IPS-20b (cell line): ENCODE data around the gene JPT2.

Experiments
- H3K27ac ChIP-seq: one replicate; pipeline ENCODE4 v1.5.1; 2013; ENCODE audit warnings: low read length
- H3K27me3 ChIP-seq: 2 replicates; pipeline ENCODE4 v1.6.1; 2013; ENCODE audit warnings: mild to moderate bottlenecking, low read length, inconsistent platforms; ENCODE audit not compliant: insufficient read depth
- H3K36me3 ChIP-seq: 2 replicates; pipeline ENCODE4 v1.6.1; 2013; ENCODE audit warnings: low read depth, mild to moderate bottlenecking, inconsistent platforms, low read length, moderate library complexity; ENCODE audit not compliant: insufficient read depth
- H3K4me1 ChIP-seq: 2 replicates; pipeline ENCODE4 v1.6.1; 2013; ENCODE audit warnings: mild to moderate bottlenecking, control low read depth, inconsistent platforms, low read length, moderate library complexity; ENCODE audit not compliant: insufficient read depth
- H3K4me3 ChIP-seq: 2 replicates; pipeline ENCODE4 v1.5.1; 2013; ENCODE audit warnings: mild to moderate bottlenecking, low read length, inconsistent platforms
- H3K9ac ChIP-seq: 2 replicates; pipeline ENCODE4 v1.6.1; 2013; ENCODE audit warnings: low read depth, mild to moderate bottlenecking, inconsistent platforms, low read length, moderate library complexity
- H3K9me3 ChIP-seq: 2 replicates; pipeline ENCODE4 v1.6.1; 2013; ENCODE audit warnings: mild to moderate bottlenecking, low read depth, low read length, inconsistent platforms; ENCODE audit not compliant: insufficient read depth

Gene JPT2

GRCh38 chr16:1680361-1680760 lies 2.3 kb downstream of the JPT2 start:
- peak overlapping the region; percentile 55 for H3K27ac ChIP-seq
- peaks cover 42% of the 10 kb centered on the region for H3K36me3 ChIP-seq
- H3K4me3 ChIP-seq = peak overlapping the region; percentile 84
- H3K4me1 ChIP-seq = peaks cover 3% of the 10 kb centered on the region; the same call in 1 of the 2 replicates
- no peaks in the 10 kb centered on the region for H3K27me3 ChIP-seq
- peak overlapping the region; percentile 66 for H3K9ac ChIP-seq
- H3K9me3 ChIP-seq = no peaks in the 10 kb centered on the region

GRCh38 chr16:1681032-1681431 lies 3.0 kb downstream of the JPT2 start:
- no peaks in the 10 kb centered on the region for H3K27me3 ChIP-seq
- no peaks in the 10 kb centered on the region for H3K9me3 ChIP-seq
- H3K36me3 ChIP-seq = peaks cover 42% of the 10 kb centered on the region
- H3K27ac ChIP-seq = no peak overlapping the region
- H3K9ac ChIP-seq = peak overlapping the region; percentile 66; the same call in 1 of the 2 replicates
- peaks cover 3% of the 10 kb centered on the region; the same call in 1 of the 2 replicates for H3K4me1 ChIP-seq
- peak overlapping the region; percentile 84; the same call in 1 of the 2 replicates for H3K4me3 ChIP-seq

DNA sequence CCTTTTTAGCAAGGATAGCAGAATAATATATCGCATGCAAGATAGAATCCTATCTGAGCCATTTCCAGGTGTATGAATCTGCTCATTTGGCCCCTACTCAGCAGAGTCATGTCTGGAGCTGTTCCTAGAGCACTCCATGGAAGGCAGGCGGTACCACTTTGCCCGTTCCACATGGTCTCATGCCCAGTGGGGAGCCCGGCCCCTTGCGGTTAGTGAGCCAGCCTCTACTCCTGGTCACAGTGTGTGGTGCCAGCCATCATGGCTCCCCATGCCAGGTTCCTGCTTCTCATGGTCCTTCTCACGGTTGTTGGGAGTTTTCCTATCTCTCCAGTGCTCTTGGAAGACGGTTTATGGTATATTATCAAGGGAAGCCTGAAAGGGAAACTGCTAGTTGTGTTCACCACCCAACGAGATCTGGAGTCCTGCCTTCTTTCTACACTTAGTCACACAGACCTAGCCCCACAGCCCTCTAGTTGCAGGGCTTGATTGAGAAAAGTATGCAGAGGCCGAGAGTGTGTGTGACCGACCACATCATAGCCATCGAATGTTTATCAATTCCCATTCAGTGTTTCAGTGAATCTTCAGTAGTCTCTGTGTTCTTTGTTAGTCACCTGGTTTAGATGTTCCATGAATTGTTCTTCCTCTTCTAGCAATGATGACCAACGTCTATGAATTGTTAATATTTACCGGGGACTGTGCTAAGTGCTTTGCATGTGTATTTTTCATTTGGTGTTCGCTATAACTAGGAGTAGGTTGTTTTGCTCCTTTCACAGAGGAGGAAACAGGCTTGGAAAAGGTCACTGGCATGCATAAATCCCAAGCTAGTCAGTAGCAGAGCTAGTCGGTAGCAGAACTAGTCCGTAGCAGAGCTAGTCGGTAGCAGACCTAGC lies 9.6 kb downstream of the JPT2 start:
- no peaks in the 10 kb centered on the region for H3K4me1 ChIP-seq
- H3K9ac ChIP-seq = no peak overlapping the region
- H3K4me3 ChIP-seq = no peak overlapping the region
- no peaks in the 10 kb centered on the region for H3K27me3 ChIP-seq
- no peak overlapping the region for H3K27ac ChIP-seq
- no peaks in the 10 kb centered on the region for H3K9me3 ChIP-seq
- H3K36me3 ChIP-seq = peaks cover 88% of the 10 kb centered on the region

DNA sequence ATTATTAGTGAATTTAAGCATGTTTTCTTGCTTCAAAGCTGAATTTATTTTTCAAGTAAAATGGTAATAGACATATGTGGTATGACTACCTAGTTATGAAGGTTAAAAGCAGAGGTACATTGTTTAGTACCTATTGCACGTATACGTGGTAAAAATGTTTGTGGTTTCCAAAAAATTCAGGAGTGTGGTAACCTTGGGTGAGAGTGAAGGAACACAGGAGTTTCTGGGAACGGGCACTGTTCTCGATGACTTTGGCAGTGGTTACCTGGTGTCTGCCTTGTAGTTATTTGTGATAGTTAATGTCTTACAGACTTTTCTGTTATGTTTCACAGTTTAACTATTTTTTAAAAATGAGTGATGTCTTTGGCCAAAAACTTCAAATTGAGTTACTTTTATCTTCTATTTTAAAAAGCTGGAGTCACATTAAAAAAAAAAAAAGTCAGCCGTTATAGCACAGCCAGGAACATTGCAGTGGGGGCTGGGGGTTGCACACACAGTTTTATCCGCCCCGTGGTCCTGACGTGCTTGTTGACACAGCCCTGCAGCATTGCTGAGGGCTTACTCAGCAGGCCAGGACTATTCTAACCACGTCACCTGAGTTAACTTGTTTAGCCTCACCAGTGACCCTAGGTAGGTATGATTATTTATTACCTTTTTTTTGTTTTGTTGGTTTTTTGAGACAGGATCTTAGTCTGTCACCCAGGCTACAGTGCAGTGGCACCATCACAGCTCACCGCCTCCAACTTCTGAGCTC lies 10.9 kb downstream of the JPT2 start:
- no peaks in the 10 kb centered on the region for H3K9me3 ChIP-seq
- H3K4me1 ChIP-seq = no peaks in the 10 kb centered on the region
- peaks cover 94% of the 10 kb centered on the region for H3K36me3 ChIP-seq
- H3K4me3 ChIP-seq = no peak overlapping the region
- no peak overlapping the region for H3K9ac ChIP-seq
- no peak overlapping the region for H3K27ac ChIP-seq
- no peaks in the 10 kb centered on the region for H3K27me3 ChIP-seq

- H3K4me1 ChIP-seq = no peaks in the 10 kb centered on the region
- H3K36me3 ChIP-seq = peaks cover 96% of the 10 kb centered on the region
- no peak overlapping the region for H3K27ac ChIP-seq
Observed at GRCh38 chr16:1689853-1690252, 11.8 kb downstream of the JPT2 start.

GRCh38 chr16:1690810-1691209 lies 12.7 kb downstream of the JPT2 start:
- no peak overlapping the region for H3K27ac ChIP-seq
- H3K36me3 ChIP-seq = peaks cover 94% of the 10 kb centered on the region
- no peaks in the 10 kb centered on the region for H3K27me3 ChIP-seq
- no peak overlapping the region for H3K4me3 ChIP-seq
- H3K9ac ChIP-seq = no peak overlapping the region
- no peaks in the 10 kb centered on the region for H3K9me3 ChIP-seq
- no peaks in the 10 kb centered on the region for H3K4me1 ChIP-seq

More at GRCh38 chr16:1689853-1690252, 11.8 kb downstream of the JPT2 start:
- no peaks in the 10 kb centered on the region for H3K9me3 ChIP-seq
- no peak overlapping the region for H3K9ac ChIP-seq
- no peaks in the 10 kb centered on the region for H3K27me3 ChIP-seq
- no peak overlapping the region for H3K4me3 ChIP-seq

DNA sequence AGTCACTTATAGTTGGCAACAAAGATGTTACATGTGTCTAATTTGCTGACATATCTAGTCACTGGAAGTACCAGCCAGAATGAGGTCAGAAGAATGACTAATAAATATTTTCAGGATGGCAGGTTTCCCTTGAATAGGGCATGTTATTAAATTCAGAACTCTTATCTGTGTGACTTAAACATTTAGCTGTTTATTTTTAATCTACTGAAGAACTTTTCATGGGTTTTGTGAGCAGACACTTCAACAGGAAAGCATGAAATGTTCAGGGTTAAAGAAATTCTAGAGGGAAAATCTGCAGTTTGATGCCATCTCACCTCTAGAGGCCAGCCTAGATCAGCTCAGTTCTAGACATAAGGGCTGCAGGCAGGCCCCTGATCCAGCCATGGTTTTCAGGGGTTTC lies 13.2 kb downstream of the JPT2 start:
- H3K9me3 ChIP-seq = no peaks in the 10 kb centered on the region
- H3K4me3 ChIP-seq = no peak overlapping the region
- no peaks in the 10 kb centered on the region for H3K4me1 ChIP-seq
- H3K36me3 ChIP-seq = peaks cover 95% of the 10 kb centered on the region
- H3K27me3 ChIP-seq = no peaks in the 10 kb centered on the region
- H3K9ac ChIP-seq = no peak overlapping the region
- no peak overlapping the region for H3K27ac ChIP-seq

- H3K4me1 ChIP-seq = no peaks in the 10 kb centered on the region
- H3K36me3 ChIP-seq = peaks cover 95% of the 10 kb centered on the region
- no peak overlapping the region for H3K27ac ChIP-seq
Observed at GRCh38 chr16:1691956-1692355, 13.9 kb downstream of the JPT2 start.

DNA sequence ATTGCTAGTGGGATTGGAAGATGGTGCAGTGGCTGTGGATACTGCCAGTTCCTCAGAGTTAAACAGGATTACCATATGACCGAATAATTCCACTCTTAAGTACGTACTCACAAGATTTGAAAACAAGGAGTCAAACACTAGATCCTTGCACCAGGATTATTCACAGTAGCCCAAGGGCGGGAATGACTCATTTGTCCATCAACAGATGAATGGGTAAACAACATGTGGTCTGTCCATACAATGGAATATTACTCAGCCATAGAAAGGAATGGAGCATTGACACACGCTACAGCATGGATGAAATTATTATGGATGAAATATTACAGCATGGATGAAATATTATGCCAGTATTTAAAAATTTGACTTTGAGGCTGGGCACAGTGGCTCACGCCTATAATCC lies 18.8 kb downstream of the JPT2 start:
- Histone ChIP-seq H3K27me3 (no peaks in the 10 kb centered on the region), H3K27ac (no peak overlapping the region), H3K9me3 (no peaks in the 10 kb centered on the region), H3K36me3 (peaks cover 96% of the 10 kb centered on the region), H3K4me1 (no peaks in the 10 kb centered on the region), H3K9ac (no peak overlapping the region), H3K4me3 (no peak overlapping the region)

More at GRCh38 chr16:1691956-1692355, 13.9 kb downstream of the JPT2 start:
- Histone ChIP-seq H3K9me3 (no peaks in the 10 kb centered on the region), H3K4me3 (no peak overlapping the region), H3K27me3 (no peaks in the 10 kb centered on the region), H3K9ac (no peak overlapping the region)

DNA sequence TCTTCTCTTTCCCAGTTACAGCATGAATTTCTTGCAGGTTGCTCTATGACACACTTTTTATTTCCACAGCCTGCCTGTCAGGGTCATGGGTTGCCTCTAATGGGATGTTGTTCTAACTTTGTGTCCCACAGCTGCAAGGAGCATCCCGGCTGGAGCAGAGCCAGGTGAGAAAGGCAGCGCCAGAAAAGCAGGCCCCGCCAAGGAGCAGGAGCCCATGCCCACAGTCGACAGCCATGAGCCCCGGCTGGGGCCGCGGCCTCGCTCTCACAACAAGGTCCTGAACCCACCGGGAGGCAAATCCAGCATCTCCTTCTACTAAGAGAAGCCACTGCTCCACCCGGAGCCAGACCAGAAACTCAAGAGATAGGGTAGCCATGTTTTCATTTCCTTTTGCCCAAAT lies 20.6 kb downstream of the JPT2 start:
- H3K4me3 ChIP-seq = no peak overlapping the region
- no peaks in the 10 kb centered on the region for H3K27me3 ChIP-seq
- no peak overlapping the region for H3K9ac ChIP-seq
- H3K27ac ChIP-seq = no peak overlapping the region
- no peaks in the 10 kb centered on the region for H3K9me3 ChIP-seq
- peaks cover 89% of the 10 kb centered on the region for H3K36me3 ChIP-seq
- H3K4me1 ChIP-seq = no peaks in the 10 kb centered on the region

DNA sequence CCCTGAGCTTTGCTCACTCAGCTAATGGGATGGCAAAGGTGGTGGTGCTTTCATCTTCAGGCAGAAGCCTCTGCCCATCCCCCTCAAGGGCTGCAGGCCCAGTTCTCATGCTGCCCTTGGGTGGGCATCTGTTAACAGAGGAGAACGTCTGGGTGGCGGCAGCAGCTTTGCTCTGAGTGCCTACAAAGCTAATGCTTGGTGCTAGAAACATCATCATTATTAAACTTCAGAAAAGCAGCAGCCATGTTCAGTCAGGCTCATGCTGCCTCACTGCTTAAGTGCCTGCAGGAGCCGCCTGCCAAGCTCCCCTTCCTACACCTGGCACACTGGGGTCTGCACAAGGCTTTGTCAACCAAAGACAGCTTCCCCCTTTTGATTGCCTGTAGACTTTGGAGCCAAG lies 22.2 kb downstream of the JPT2 start:
- Histone ChIP-seq H3K9me3 (no peaks in the 10 kb centered on the region), H3K4me1 (no peaks in the 10 kb centered on the region), H3K36me3 (peaks cover 75% of the 10 kb centered on the region), H3K4me3 (no peak overlapping the region), H3K27ac (no peak overlapping the region), H3K27me3 (no peaks in the 10 kb centered on the region), H3K9ac (no peak overlapping the region)
